Heart left ventricle (tissue), 16 donors: Measurements from ENCODE around the gene HORMAD2. TPM values are rescaled to one million over a fixed set of nuclear protein-coding genes. Genes with fewer than 3 reads are reported as not detected.

Experiments used
- ATAC-seq, 4 donors: fragments of 200-7000 bp; cut with Tn5 transposase; one replicate each; pipeline ENCODE4 v1.9.1; 2020 to 2022; ENCODE audit warnings: moderate library complexity in 4 of 4, mild to moderate bottlenecking in 3 of 4, moderate number of reproducible peaks in 1 of 4
- DNase-seq, 5 donors: peaks; one replicate each; pipeline ENCODE4 v3.0.0-alpha.2; 2020
- H3K27ac ChIP-seq, 12 donors: fragments of 200-600 bp; sonication (generic) in 4 of 12; one replicate each; pipeline versions ENCODE4 v1.5.0 to v1.8.0; 2016 to 2022; ENCODE audit warnings: mild to moderate bottlenecking in 2 of 12
- H3K27me3 ChIP-seq, 9 donors: fragments of 200-600 bp; sonication (generic) in 2 of 9; one replicate each; pipeline versions ENCODE4 v1.5.1 to v1.8.0; 2016 to 2022; ENCODE audit warnings: mild to moderate bottlenecking in 3 of 9
- H3K36me3 ChIP-seq, 9 donors: fragments of 200-600 bp; sonication (generic) in 2 of 9; one replicate each; pipeline versions ENCODE4 v1.5.0 to v1.8.0; 2018 to 2022; ENCODE audit warnings: mild to moderate bottlenecking in 2 of 9
- H3K4me1 ChIP-seq, 12 donors: fragments of 200-600 bp; sonication (generic) in 4 of 12; one replicate each; pipeline versions ENCODE4 v1.5.0 to v1.8.0; 2016 to 2022; ENCODE audit warnings: mild to moderate bottlenecking in 3 of 12
- H3K4me3 ChIP-seq, 12 donors: fragments of 200-600 bp; sonication (generic) in 4 of 12; one replicate each; pipeline versions ENCODE4 v1.5.0 to v1.8.0; 2017 to 2022; ENCODE audit warnings: mild to moderate bottlenecking in 9 of 12, moderate library complexity in 4 of 12
- H3K9me3 ChIP-seq, 12 donors: fragments of 200-600 bp; sonication (generic) in 4 of 12; one replicate each; pipeline versions ENCODE4 v1.5.0 to v1.8.0; 2016 to 2022; ENCODE audit warnings: mild to moderate bottlenecking in 1 of 12
- CTCF ChIP-seq, 12 donors: fragments of 200-600 bp; sonication (generic) in 4 of 12; IDR thresholded peaks; one replicate each; pipeline versions ENCODE4 v1.5.0 to v1.8.0; 2018 to 2022; ENCODE audit warnings: antibody characterized with exemption in 12 of 12, mild to moderate bottlenecking in 5 of 12
- POLR2A ChIP-seq, 2 donors: fragments of 450-650 bp; IDR thresholded peaks; one replicate each; pipeline ENCODE4 v1.6.1; 2017; ENCODE audit warnings: antibody characterized with exemption in 2 of 2, mild to moderate bottlenecking in 2 of 2, moderate library complexity in 2 of 2
- WGBS, 4 donors: extraction: QIAGEN DNeasy Blood & Tissue Kit in 2 of 4; methylation state at CpG; one replicate each; pipeline versions ENCODE4 v1.1.5 to v1.1.7; 2013 to 2018; 5-methylcytosine and 5-hydroxymethylcytosine counted together
- intact Hi-C, 10 donors: fragments of 100-400 bp; cut with DNase I; formaldehyde crosslinking; loops; one replicate each; pipeline versions ENCODE4 v1.11.1 to v1.14.2; 2022
- polyA plus RNA-seq, 2 donors: library from polyadenylated mRNA; stranded (reverse); fragments of 200-250 nt; gene quantifications; one replicate each; pipeline ENCODE4 v1.2.3, GENCODE V29; 2013
- total RNA-seq, 9 donors: library from RNA; depleted of rRNA in 2 of 9; stranded (reverse); fragments of >200 nt in 2 of 9; fragmentation: NEBNext Ultra II Directional in 3 of 9; extraction: Animal tissue kit (Norgen Biotek cat#: 25700) in 3 of 9; gene quantifications; one replicate each; pipeline versions ENCODE4 v1.1.0 to v1.2.4, GENCODE V29; 2016 to 2023
- donor health status: ischemic (EF 13 %, LVEDD 7.1; RV severe dilation, severe dysfunction).
- donor health status: healthy with polysubstance abuse.
- donor health status: DM: no; HTN: yes; CAD: no.
- donor health status: DM: no; HTN: no; CAD: no.
- donor health status: ischemic (EF 25% LVEDD 6.9; RV normal size, moderate dysfunction).
- donor health status: ischemic (EF 25% LVEDD 5.7; RV mildly dilated, moderate dysfunction).
- donor health status: healthy.
- donor health status: DM: yes; HTN: yes; CAD: no.
- donor health status: ischemic (EF 35%, LVEDD 5.7; RV mildly dilated, moderate dysfunction).
- donor health status: nonischemic (EF 11% LVEDD 7.7; RV severe dilation, severe dysfunction).
- donor health status: DM: yes; HTN: yes; CAD: no.
- donor health status: PGD.
- donor health status: ischemic (EF 29% LVEDD 5.4; RV normal size, mild dysfunction).
- donor health status: nonischemic (EF 23%, LVEDD 6.1; RV moderate dilation, normal function).

HORMAD2 gene
- total and polyA plus RNA-seq, 11 donors, result not detected

GRCh38 chr22:30219049-30219654, 138.9 kb downstream of the HORMAD2 start:
- ATAC-seq (no peak), DNase-seq (peak in 1 of 5 donors; percentile 7)
- Histone ChIP-seq H3K4me1 (peaks cover 0 to 18% (median 0%) of the 10 kb centered on the region in 12 donors), H3K9me3 (no peaks in the 10 kb centered on the region), H3K27ac (no peak overlapping the region), H3K4me3 (no peak overlapping the region), H3K36me3 (no peaks in the 10 kb centered on the region), H3K27me3 (peaks cover 3 to 64% (median 19%) of the 10 kb centered on the region in 9 donors)
- intact Hi-C loops, result no loop called here
- TF ChIP-seq POLR2A (IDR thresholded peaks at IDR 0.05), result no peak
- TF ChIP-seq CTCF (IDR thresholded peaks at IDR 0.05), result no peak
- WGBS, 4 donors, result 68 to 82% (median 79%) methylated on average over 8 of the region's 8 CpGs

- Histone ChIP-seq H3K4me1 (peaks cover 0 to 19% (median 0%) of the 10 kb centered on the region in 12 donors), H3K36me3 (no peaks in the 10 kb centered on the region), H3K4me3 (no peak overlapping the region), H3K27ac (peak overlapping the region in 1 of 12 donors; percentile 65), H3K27me3 (peaks cover 3 to 62% (median 19%) of the 10 kb centered on the region in 9 donors), H3K9me3 (no peaks in the 10 kb centered on the region)
- TF ChIP-seq POLR2A (IDR thresholded peaks at IDR 0.05) (no peak), CTCF (IDR thresholded peaks at IDR 0.05) (no peak)
- intact Hi-C loops, result no loop called here
- ATAC-seq (no peak), DNase-seq (peak in 1 of 5 donors; percentile 2)
Measured at GRCh38 chr22:30219668-30220278, 139.5 kb downstream of the HORMAD2 start.

GRCh38 chr22:30220338-30221012, 140.2 kb downstream of the HORMAD2 start:
- no peak for ATAC-seq
- no peaks in the 10 kb centered on the region for H3K9me3 ChIP-seq

More at GRCh38 chr22:30220338-30221012, 140.2 kb downstream of the HORMAD2 start:
- Histone ChIP-seq H3K27ac (peak overlapping the region in 1 of 12 donors; percentile 65), H3K36me3 (no peaks in the 10 kb centered on the region), H3K4me3 (no peak overlapping the region), H3K4me1 (peaks cover 0 to 19% (median 0%) of the 10 kb centered on the region in 12 donors), H3K27me3 (peaks cover 3 to 60% (median 19%) of the 10 kb centered on the region in 9 donors)
- intact Hi-C loops, result no loop called here
- peak in 1 of 5 donors; percentile 4 for DNase-seq
- TF ChIP-seq POLR2A (IDR thresholded peaks at IDR 0.05) (no peak), CTCF (IDR thresholded peaks at IDR 0.05) (no peak)
- 75 to 84% (median 81%) methylated on average over 7 of the region's 7 CpGs for WGBS, 4 donors
